ENCODE data around the gene OSBPL3.
A peak's percentile ranks its signal among the peaks of the same experiment; 100 is the strongest.
"Not testable (repeated sequence)": the region's sequence is repeated elsewhere in the genome, so short reads cannot be mapped to it uniquely, and the experiment has no call there.

The OSBPL3 gene

GRCh38 chr7:24801883-24802282 is 178.1 kb downstream of the OSBPL3 start:
- Histone ChIP-seq H4K20me1 (no peaks in the 10 kb centered on the region), H3K4me1 (no peaks in the 10 kb centered on the region), H3K9me3 (no peaks in the 10 kb centered on the region), H3K27ac (no peak overlapping the region), H3K4me2 (no peak overlapping the region), H3K4me3 (no peak overlapping the region), H3K9ac (no peak overlapping the region), H3K36me3 (peaks cover 50% of the 10 kb centered on the region), H3K27me3 (no peaks in the 10 kb centered on the region)
- TF ChIP-seq Cebpa-rat (IDR thresholded peaks at IDR 0.05) = no peak

GRCh38 chr7:24800667-24801066 is 179.3 kb downstream of the OSBPL3 start:
- Histone ChIP-seq H3K4me1 (no peaks in the 10 kb centered on the region), H4K20me1 (no peaks in the 10 kb centered on the region), H3K27ac (no peak overlapping the region), H3K4me3 (no peak overlapping the region), H3K27me3 (no peaks in the 10 kb centered on the region), H3K36me3 (peaks cover 40% of the 10 kb centered on the region), H3K4me2 (no peak overlapping the region), H3K9me3 (no peaks in the 10 kb centered on the region), H3K9ac (no peak overlapping the region)
- no peak for TF ChIP-seq Cebpa-rat (IDR thresholded peaks at IDR 0.05)

GRCh38 chr7:24800073-24800472 is 179.9 kb downstream of the OSBPL3 start:
- H3K9ac ChIP-seq = no peak overlapping the region
- no peak for TF ChIP-seq Cebpa-rat (IDR thresholded peaks at IDR 0.05)
- H3K9me3 ChIP-seq = peaks cover 3% of the 10 kb centered on the region
- H3K4me2 ChIP-seq = no peak overlapping the region
- H3K27ac ChIP-seq = no peak overlapping the region
- H4K20me1 ChIP-seq = no peaks in the 10 kb centered on the region
- H3K36me3 ChIP-seq = peaks cover 44% of the 10 kb centered on the region
- H3K27me3 ChIP-seq = no peaks in the 10 kb centered on the region
- H3K4me1 ChIP-seq = no peaks in the 10 kb centered on the region
- H3K4me3 ChIP-seq = no peak overlapping the region

- Histone ChIP-seq H3K4me3 (no peak overlapping the region), H3K27me3 (no peaks in the 10 kb centered on the region), H3K4me1 (no peaks in the 10 kb centered on the region), H3K4me2 (no peak overlapping the region), H4K20me1 (no peaks in the 10 kb centered on the region), H3K9me3 (peaks cover 7% of the 10 kb centered on the region), H3K36me3 (peaks cover 48% of the 10 kb centered on the region), H3K27ac (no peak overlapping the region), H3K9ac (no peak overlapping the region)
- no peak for TF ChIP-seq Cebpa-rat (IDR thresholded peaks at IDR 0.05)
Observed at GRCh38 chr7:24799506-24799905, 180.5 kb downstream of the OSBPL3 start.

- Histone ChIP-seq H3K9me3 (peaks cover 7% of the 10 kb centered on the region), H3K27ac (no peak overlapping the region), H3K9ac (no peak overlapping the region), H3K4me1 (peaks cover 8% of the 10 kb centered on the region), H3K36me3 (peaks cover 38% of the 10 kb centered on the region), H3K27me3 (no peaks in the 10 kb centered on the region), H3K4me3 (no peak overlapping the region), H3K4me2 (no peak overlapping the region), H4K20me1 (no peaks in the 10 kb centered on the region)
- TF ChIP-seq Cebpa-rat (IDR thresholded peaks at IDR 0.05) = no peak
Observed at GRCh38 chr7:24798261-24798660, 181.7 kb downstream of the OSBPL3 start.

GRCh38 chr7:24797270-24797669 is 182.7 kb downstream of the OSBPL3 start:
- H3K36me3 ChIP-seq = peaks cover 31% of the 10 kb centered on the region
- H3K27me3 ChIP-seq = no peaks in the 10 kb centered on the region
- no peak overlapping the region for H3K4me2 ChIP-seq
- no peak overlapping the region for H3K27ac ChIP-seq
- H3K4me3 ChIP-seq = no peak overlapping the region
- no peak for TF ChIP-seq Cebpa-rat (IDR thresholded peaks at IDR 0.05)
- no peaks in the 10 kb centered on the region for H4K20me1 ChIP-seq
- peaks cover 14% of the 10 kb centered on the region for H3K4me1 ChIP-seq
- H3K9me3 ChIP-seq = peaks cover 7% of the 10 kb centered on the region
- no peak overlapping the region for H3K9ac ChIP-seq

GRCh38 chr7:24795407-24795767 is 184.6 kb downstream of the OSBPL3 start:
- no peak for TF ChIP-seq Cebpa-rat (IDR thresholded peaks at IDR 0.05)
- H3K27ac ChIP-seq = no peak overlapping the region
- H3K36me3 ChIP-seq = peaks cover 12% of the 10 kb centered on the region; the same call in 1 of the 2 replicates
- H4K20me1 ChIP-seq = no peaks in the 10 kb centered on the region
- H3K4me3 ChIP-seq = no peak overlapping the region
- no peak overlapping the region for H3K4me2 ChIP-seq
- H3K9me3 ChIP-seq = peaks cover 23% of the 10 kb centered on the region
- H3K27me3 ChIP-seq = no peaks in the 10 kb centered on the region
- peaks cover 18% of the 10 kb centered on the region for H3K4me1 ChIP-seq
- no peak overlapping the region for H3K9ac ChIP-seq

- not testable (repeated sequence) for H3K27me3 ChIP-seq, H3K36me3 ChIP-seq, H3K27ac ChIP-seq, H4K20me1 ChIP-seq, H3K4me3 ChIP-seq, H3K9ac ChIP-seq
- Histone ChIP-seq H3K9me3 (peaks cover 27% of the 10 kb centered on the region), H3K4me1 (peaks cover 18% of the 10 kb centered on the region), H3K4me2 (peak overlapping the region; percentile 34; the same call in 1 of the 2 replicates)
Observed at GRCh38 chr7:24794751-24795406, 185.1 kb downstream of the OSBPL3 start.

GRCh38 chr7:24793982-24794648 is 185.9 kb downstream of the OSBPL3 start:
- Histone ChIP-seq H3K36me3 (0 out of 2 replicates have a peak, but pooled peaks cover 8% of the 10 kb centered on the region), H3K27ac (no peak overlapping the region), H3K9ac (no peak overlapping the region), H3K27me3 (no peaks in the 10 kb centered on the region), H3K9me3 (peaks cover 35% of the 10 kb centered on the region), H3K4me2 (peak overlapping the region; percentile 34; the same call in 1 of the 2 replicates), H4K20me1 (no peaks in the 10 kb centered on the region), H3K4me3 (no peak overlapping the region), H3K4me1 (peaks cover 18% of the 10 kb centered on the region)
- no peak for TF ChIP-seq Cebpa-rat (IDR thresholded peaks at IDR 0.05)

- no peak overlapping the region for H3K9ac ChIP-seq
Observed at GRCh38 chr7:24788961-24789576, 190.9 kb downstream of the OSBPL3 start.

More at GRCh38 chr7:24788961-24789576, 190.9 kb downstream of the OSBPL3 start:
- Histone ChIP-seq H3K4me2 (no peak overlapping the region), H3K4me1 (peaks cover 22% of the 10 kb centered on the region), H3K27ac (no peak overlapping the region), H3K4me3 (no peak overlapping the region), H3K27me3 (no peaks in the 10 kb centered on the region), H4K20me1 (no peaks in the 10 kb centered on the region), H3K9me3 (peaks cover 41% of the 10 kb centered on the region), H3K36me3 (no peaks in the 10 kb centered on the region)
- no peak for TF ChIP-seq Cebpa-rat (IDR thresholded peaks at IDR 0.05)

Data from BLaER1 (cell line).